HG03571 (cell line): ENCODE results near the gene GOLT1A.

Source experiments
- ATAC-seq: cut with Tn5 transposase; IDR thresholded peaks from one replicate; pipeline ENCODE4 v1.9.1; 2021; ENCODE audit not compliant: unreplicated experiment

GOLT1A gene

DNA sequence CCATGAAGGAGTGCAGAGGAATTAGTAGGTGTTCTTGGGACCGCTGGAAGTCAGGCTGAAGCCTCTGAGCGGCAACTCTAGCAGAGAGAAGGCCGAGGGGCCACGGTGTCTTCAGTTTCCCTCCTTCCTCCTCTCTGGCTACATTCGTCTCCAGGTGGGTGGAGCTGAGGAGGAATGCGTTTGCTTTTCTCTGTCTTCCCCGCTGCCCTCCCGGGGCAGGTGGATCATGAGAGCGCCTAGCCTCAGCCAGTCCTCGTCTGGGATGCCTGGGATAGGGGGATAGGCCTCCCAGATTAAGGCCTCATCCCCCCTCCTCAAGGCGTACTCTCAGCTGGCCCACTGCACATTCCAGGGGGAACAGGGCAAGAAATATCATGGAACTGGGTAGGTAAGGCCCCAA lies 7.5 kb upstream of the GOLT1A start:
- ATAC-seq, result no peak

- no peak for ATAC-seq
These were observed 6.3 kb upstream of the GOLT1A start for GRCh38 chr1:204219971-204220616.

GRCh38 chr1:204218552-204218951 lies 4.8 kb upstream of the GOLT1A start:
- ATAC-seq, result no peak

GRCh38 chr1:204217648-204218000 lies 3.8 kb upstream of the GOLT1A start:
- no peak for ATAC-seq

- ATAC-seq, result no peak
These were observed 3.3 kb upstream of the GOLT1A start for GRCh38 chr1:204216880-204217647.

- ATAC-seq, result no peak
These were observed 2.4 kb upstream of the GOLT1A start for GRCh38 chr1:204216236-204216635.

DNA sequence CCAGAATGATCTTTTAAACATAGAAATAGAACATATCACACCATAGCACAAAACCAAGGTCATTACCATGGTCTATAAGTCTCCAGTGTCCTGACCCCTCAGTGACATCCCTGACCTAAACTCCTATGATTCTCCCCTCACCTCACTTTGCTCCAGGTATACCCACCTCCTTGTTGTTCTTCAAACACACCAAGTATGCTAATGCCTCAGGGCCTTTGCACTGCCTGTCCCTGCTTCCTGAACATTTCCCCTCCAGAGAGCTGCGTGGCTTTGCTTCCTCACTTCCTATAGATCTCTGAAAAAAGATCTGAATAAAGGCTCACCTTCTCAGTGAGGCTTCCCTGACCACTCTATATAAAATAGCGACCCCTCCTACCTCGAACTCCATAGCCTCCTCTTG lies 1.1 kb downstream of the GOLT1A start:
- ATAC-seq, result no peak

DNA sequence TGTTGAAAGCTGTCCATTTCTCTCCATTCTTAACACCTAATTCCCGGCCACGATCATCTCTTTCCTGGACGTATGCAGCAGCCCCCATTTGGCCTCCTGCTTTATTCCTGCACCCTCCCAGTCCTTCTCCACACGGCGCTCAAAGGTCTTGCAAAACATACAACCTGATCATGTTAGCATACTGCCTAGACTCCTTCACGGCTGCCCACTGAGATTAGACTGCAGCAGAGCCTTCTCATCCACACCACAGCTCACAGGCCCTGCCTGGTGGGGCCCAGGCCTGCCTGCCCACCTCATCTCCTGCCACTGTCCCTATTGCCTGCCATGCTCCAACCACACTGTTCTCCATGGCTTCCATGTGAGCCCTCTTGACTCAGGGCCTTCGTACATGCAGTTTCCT lies 2.7 kb downstream of the GOLT1A start:
- no peak for ATAC-seq

DNA sequence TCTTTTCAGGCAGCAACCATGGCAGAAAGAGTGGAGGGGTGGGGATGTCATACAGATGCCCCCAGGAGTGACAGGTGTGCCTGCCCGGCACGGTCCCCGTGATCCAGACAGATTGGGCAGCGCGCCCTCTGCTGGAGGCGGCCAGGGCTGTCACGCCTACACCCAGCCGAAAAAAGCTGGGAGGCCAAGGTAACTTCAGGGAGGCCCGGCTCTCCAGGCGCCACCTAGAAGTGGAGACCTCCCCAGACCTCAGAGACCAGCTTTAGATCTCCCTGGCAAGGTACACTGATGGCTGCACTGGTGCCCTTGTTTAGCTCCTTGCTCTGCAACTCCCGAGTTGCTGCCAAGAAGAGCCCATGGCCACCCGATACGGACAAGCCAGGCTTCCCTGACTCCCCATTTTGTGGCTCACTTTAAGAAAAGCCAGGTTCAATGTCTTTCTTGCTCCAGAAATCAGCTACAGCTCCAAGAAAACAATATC lies 6.6 kb downstream of the GOLT1A start:
- ATAC-seq, result no peak

GRCh38 chr1:204206121-204206520 lies 7.7 kb downstream of the GOLT1A start:
- no peak for ATAC-seq

DNA sequence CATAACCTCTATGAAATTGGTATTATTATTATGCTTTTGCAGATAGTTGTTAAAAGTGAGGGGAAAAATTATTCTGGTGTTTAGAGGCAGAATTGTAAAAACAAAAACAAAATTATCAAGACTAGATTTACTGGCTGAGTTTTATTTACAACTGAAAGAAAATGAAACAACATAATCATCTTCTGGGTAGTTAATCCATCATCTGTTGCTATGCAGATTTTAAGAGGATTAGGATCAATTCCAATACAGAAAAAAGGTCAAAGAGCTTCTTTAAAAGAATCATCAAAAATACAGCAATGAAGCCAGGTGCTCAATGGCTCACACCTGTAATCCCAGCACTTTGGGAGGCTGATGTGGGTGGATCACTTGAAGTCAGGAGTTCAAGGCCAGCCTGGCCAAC lies 8.3 kb downstream of the GOLT1A start:
- ATAC-seq, result no peak

GRCh38 chr1:204204944-204205343 lies 8.8 kb downstream of the GOLT1A start:
- no peak for ATAC-seq

DNA sequence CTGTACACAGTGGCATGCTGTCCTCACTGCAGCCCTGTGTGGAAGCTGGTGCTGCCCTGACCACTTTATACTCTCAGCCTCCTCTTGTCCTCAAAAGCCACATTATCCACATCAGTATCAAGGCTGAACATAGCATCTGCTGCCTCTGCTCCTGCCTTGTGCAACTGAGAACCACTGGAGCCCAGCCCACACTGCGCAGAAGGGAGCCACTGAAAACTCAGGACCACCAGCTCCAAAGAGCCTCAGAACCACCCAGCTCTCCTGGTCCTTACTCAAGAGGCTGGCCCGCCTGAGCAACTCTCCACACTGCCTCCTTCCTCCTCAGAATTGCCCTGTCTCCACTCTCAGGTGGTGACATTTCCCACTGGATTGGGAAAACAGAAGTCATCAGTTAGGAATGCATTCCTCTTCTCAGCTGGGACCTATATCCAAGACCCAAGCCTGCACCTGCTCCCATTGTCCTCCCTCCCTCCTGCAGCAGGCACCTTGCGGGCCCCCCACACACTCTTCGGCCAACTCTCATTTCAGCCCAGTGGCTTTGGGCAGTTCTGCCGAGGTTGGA lies 10.5 kb downstream of the GOLT1A start:
- ATAC-seq, result no peak

GRCh38 chr1:204202481-204202880 lies 11.3 kb downstream of the GOLT1A start:
- no peak for ATAC-seq

DNA sequence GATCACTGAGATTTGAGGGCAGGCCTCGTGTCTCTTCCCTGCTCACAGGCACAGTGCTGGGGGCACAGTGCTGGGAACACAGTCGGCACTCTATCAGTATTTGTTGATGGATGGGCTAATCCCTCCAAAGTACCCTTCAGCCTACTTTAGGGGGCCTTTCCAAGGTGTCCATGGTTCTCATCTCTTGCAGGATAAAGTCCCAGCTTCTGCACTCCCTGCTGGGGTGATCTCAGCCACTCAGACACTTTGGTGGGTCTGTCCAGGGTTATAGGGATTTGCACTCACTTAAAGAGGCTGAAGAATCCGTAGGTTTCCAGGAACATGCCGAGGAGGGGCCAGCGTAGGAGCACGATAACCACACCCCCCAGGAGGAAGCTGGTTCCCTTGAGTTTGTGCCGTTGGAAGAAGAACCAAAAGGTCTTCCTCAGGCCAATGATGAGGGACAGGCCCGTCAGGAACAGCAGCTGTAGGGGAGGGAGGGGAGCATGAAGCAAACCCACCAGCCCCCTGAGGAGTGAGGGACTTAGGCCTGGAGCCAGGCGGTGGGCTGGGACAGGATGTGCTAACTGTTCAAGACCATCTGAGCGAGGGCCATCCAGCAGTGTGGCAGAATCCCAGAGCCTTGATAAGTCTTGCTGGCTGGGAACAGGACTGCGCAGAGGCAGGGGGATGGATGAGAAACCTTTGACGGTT lies 12.3 kb downstream of the GOLT1A start:
- ATAC-seq, result no peak

- ATAC-seq, result no peak
These were observed 14.2 kb downstream of the GOLT1A start for GRCh38 chr1:204199579-204199978.

GRCh38 chr1:204198348-204199340 lies 15.1 kb downstream of the GOLT1A start:
- no peak for ATAC-seq

DNA sequence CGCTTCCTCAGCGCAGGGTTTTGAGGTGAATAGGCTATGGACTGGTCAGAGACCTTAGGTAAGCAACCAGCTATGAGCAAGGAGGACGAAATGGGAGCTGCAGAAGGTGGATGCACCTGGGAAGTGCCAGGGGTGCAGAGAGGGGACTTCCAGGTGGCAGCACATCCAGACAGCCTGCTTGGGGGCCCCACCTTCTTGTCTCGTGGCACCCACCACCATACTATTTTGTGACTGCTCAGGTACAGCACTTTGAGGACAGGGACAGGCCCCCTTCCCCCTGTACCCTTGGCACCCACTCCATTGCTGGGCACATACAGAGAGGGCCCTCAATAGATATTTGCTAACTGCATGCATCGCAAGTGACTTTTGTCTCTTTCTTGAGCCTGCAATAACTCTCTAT lies 16.7 kb downstream of the GOLT1A start:
- no peak for ATAC-seq

- no peak for ATAC-seq
These were observed 17.6 kb downstream of the GOLT1A start, which contains the start of gene KISS1 for GRCh38 chr1:204196068-204196795. TSS of gene KISS1 (minus strand) at chr1:204196491. CDS start at chr1:204192876, 3,615 bp downstream.

- ATAC-seq, result no peak
These were observed 19.0 kb downstream of the GOLT1A start for GRCh38 chr1:204194771-204195170.
